Stimulated activated CD4-positive, alpha-beta T cell treated with anti-CD3 and anti-CD28 coated beads, TNF-alpha, amount 100 ng/mL, for 48 hours (primary cell): ENCODE results near the gene THADA.
"Not testable (repeated sequence)": the region's sequence is repeated elsewhere in the genome, so short reads cannot be mapped to it uniquely, and the experiment has no call there.

Experiments
- DNase-seq, 3 donors: peaks; one replicate each; pipeline ENCODE4 v3.0.0-alpha.2; 2020; ENCODE audit warnings: low read depth in 3 of 3

Gene THADA

DNA sequence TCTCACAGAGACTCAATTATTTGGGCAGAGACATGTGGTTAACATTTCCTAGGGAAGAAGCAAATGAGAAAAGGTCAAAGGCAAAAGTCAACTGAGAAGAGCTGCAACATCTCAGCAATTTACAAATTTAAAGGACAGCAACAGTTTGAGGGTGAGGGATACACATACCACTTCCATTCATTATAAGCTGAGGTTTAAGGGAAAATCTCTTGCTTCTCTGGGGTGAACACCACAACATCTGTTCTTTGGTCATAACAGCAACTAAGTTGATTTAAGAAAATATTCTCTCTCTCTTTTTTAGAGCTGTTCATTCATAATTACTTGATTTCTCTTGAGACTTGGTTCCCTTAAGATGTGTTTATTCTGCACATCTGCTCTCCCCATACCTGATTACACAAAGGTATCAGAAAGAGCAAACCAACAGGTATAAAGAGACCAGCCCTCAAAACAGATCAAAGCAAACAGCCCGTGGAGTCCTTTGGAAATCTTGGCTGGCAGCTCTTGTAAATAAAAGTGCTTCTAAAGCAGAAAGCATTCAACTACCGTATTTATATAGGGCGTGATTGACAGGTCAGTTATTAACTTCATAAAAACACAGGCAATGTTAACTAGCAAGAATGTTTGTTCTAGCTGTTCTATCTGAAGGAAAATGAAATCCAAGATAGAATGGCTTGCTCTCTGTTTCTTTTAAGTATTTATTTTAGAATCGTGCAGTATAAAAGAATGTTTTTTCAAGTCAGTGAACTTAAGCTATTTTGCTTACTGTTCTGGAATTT lies 132.8 kb downstream of the THADA start:
- DNase-seq, result no peak

DNA sequence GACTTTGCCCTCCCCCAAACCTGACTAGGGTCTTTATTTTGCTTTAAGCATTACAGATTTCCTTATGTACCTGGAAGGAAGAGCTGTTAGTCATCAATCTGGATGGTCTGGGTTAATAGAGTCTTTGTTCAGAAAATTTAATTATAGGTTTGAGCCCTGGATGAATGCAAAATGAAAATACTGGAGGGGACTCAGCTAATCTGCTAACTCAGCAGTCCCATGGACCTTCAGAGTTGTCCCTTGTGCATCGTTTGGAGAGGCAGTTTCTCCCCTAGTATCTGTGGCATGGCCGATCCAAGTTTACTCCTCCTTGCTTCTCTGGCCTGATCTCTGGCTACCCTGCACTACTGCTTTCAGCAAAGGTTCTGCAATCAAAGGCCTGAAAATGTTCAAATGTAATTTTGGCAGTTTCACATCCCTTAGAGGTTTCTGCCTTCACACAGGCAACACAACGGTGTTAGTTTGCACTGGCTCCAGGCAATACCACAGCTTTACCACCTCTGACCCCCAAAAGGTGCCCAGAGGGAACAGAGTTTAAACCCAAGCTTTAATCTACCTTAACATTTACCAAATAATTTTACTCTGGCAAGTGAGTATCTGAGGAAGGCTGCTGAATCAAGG lies 134.3 kb downstream of the THADA start:
- no peak for DNase-seq

- no peak for DNase-seq
Observed at GRCh38 chr2:43460611-43461365, 135.1 kb downstream of the THADA start.

GRCh38 chr2:43460174-43460546 lies 135.7 kb downstream of the THADA start:
- no peak for DNase-seq

GRCh38 chr2:43459446-43460173 lies 136.2 kb downstream of the THADA start:
- DNase-seq, result no peak

DNA sequence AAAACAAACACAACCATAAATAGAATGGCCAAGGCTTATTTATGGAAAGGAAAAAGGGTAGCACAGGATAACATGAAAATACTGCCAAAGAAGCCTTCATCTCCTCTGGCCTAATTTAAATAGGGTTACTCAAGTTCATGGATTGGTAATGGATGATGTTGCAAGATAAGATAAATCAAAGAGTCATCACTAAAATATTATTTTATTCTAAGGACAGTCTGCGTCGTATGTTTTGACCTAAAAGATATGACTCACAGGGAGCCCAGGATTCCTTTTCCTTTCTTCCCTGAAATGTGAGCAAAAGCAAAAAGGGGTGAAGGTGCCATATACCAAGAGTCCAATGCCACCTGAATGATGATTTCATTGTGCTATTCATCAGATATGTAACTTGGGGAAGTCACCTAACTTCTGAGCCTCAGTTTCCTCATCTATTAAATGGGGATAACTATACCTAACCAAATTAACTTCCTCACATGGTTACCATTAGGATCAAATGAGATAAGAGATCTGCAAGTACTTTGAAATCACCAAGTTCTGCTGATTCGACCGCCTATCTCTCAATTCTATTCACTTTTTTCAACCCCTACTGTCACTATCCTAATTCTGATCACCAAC lies 137.7 kb downstream of the THADA start:
- no peak for DNase-seq

DNA sequence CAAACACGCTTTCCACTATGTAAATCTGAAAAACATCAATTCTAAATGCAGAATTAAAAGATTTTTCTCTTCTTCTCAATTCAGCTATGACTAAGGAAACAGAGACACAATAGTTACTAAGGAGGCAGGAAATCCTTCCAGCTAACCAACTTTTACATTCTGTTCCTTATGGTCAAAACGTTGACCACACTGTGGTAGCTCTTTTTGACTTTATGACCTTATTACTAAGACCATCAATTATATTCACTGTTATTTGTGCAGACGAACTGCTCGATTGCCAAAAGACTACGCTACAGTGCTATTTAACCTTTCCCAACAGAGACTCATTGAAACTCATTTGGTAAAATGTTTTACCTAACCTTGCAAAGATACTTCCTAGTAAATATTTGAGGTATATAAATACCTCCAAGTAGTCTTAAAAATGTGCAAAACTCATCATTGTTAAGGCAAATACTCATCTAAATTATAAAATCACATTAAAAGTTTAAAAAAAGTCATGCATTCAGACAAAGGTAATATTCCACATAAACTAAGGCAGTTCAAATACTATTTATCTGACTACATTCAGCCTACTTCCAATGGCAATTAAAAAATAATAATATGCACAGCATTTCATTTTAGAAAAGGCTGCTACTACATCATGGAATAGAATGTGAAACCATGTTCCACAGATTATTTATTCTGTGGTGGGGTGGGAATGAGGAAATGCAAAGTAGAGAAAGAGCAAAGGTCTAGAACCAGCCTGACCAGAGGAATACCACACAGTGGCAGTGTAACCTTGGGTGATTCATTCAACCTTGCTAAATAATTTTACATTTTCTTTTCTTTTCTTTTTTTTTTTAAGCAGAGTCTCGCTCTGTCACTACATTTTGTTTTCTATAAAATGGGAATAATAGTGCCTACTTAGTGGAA lies 139.9 kb downstream of the THADA start:
- DNase-seq, result no peak

DNA sequence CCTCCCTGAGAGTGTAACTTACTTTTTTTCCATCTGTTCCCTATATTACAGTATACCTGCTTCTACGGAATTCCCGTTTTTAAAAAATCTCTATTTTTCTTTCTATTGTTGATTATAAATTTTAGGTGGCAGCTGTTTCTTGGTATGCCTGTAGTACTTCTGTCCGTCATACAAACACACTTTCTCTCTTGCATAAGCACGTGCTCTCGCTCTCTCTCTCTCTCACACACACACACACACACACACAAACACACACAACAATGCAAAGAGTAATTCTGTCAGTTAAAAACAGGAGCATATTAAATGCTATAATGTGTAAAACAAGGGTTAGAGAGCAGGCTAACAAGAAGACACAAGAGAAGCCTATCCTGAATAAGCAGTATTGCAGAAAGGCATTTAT lies 140.5 kb downstream of the THADA start:
- no peak for DNase-seq

DNA sequence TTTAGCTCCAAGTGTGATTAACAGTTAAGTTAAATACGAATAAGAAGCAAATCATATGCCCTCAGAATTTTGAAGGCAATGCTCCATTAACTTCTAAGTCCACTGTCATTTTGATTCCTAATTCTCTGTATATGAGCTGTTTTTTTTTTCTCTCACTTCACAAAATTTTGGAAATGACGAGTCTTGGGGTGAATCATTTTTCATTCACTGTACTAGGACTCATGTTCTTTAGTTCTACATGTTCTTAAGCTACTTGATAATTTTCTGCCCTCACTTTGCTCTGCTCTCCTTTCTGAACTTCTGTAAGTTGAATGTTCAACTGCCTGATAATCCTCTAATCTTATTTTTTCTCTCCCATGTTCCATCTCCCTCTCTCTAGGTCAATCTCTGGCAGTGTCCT lies 141.0 kb downstream of the THADA start:
- no peak for DNase-seq

GRCh38 chr2:43453179-43454170 lies 142.4 kb downstream of the THADA start:
- no peak for DNase-seq

- DNase-seq, result no peak
Observed at GRCh38 chr2:43452318-43452731, 143.5 kb downstream of the THADA start.

DNA sequence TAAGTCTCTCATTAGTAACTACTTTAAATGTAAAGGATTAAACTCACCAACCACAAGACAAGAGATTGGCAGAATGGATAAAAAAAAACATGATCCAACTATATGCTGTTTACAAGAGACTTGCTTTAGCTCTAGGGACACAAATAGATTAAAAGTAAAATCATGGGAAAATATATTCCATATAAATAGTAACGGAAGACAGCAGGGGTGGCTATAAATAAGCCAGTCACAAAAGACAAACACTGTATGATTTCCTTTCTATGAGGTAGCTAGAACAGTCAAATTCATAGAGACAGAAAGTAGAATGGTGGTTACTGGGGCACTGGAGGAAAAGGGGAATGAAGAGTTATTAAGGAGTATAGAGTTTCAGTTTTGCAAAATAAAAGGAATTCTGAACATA lies 145.2 kb downstream of the THADA start:
- DNase-seq, result no peak

GRCh38 chr2:43448822-43449110 lies 147.1 kb downstream of the THADA start:
- no peak for DNase-seq

GRCh38 chr2:43448011-43448821 lies 147.6 kb downstream of the THADA start:
- no peak for DNase-seq

GRCh38 chr2:43446755-43447154 lies 149.1 kb downstream of the THADA start:
- DNase-seq, result not testable (repeated sequence)

DNA sequence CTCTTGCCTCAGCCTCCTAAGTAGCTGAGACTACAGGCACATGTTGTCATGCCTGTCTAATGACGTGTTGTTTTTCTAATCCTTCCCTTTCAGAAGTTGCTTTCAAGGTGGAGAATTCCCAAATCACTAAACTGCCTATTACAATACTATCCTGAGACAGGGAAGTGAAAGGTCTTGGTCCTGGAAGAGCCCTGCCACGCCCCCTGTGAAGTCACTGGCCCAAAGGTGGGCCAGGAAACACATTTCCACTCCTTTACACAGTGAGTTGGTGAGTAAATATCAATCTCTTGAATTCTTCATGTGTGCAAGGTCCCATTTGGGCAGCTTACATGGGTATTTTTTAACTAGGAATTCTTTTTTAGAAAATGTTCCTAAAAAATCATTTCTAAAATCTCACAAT lies 150.1 kb downstream of the THADA start:
- no peak for DNase-seq

DNA sequence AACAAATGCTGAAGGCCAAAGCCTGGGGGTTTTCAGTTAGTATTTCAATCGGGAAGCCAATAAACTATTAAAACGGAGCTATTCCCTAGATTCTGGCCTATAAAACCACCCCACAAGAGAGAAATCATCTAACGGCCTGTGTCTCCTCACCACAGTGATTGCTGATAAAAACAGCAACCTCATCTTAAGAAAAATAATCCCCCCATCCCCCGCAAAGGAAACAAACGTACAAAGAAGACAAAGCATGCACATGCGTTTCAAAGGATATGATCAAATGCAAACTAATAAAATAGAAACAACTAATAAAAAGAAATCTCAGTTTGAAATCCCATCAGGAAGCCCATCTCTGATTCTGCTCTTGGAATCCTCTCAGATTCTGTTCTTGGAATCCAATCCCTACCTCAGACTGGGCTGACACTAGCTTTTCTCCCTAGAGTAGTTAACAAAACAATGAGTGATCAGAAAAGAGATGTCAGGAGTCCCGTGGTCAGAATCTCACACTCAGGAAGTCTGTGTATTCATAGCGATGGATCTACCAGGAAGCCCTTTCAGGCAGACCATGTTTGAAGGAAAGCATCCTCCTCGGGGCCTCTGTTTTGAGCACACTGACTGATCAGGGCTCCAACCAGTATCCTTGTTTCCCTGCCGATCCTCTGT lies 150.7 kb downstream of the THADA start:
- DNase-seq, result no peak

GRCh38 chr2:43443282-43443681 lies 152.6 kb downstream of the THADA start:
- DNase-seq, result no peak
